H1 (cell line): ENCODE results near the gene HOXC13. TPM values are rescaled to one million over a fixed set of nuclear protein-coding genes. Genes with fewer than 3 reads are reported as not detected.

Source experiments
- CTCF ChIA-PET: fragments of 300-600 bp; sonication (Branson Sonifier 250); formaldehyde crosslinking; loops from one replicate; lab custom pipeline; 2021; ENCODE audit not compliant: partially characterized antibody; lab: Charles Lee
- POLR2A ChIA-PET: fragments of 300-600 bp; sonication (Branson Sonifier 250); formaldehyde crosslinking; loops from one replicate; lab custom pipeline; 2021; ENCODE audit warnings: inconsistent platforms; ENCODE audit not compliant: partially characterized antibody; lab: Charles Lee
- DNase-seq, 2 experiments: peaks; one replicate each; pipeline versions ENCODE4 v3.0.0 to v3.0.0-alpha.2; 2010 to 2022; ENCODE audit warnings: low spot score in 2 of 2, low read depth in 1 of 2, mixed read lengths in 1 of 2
- FAIRE-seq: peaks from 2 replicates; lab custom pipeline; 2011; peaks lifted over from hg19 to GRCh38; lab: Jason Lieb, UNC
- H2AFZ ChIP-seq: 2 replicates; pipeline ENCODE4 v1.8.1; 2012; ENCODE audit warnings: low read length, inconsistent platforms
- H2AK5ac ChIP-seq: 2 replicates; pipeline ENCODE4 v1.6.1; 2013; ENCODE audit warnings: low read depth, low read length
- H2BK120ac ChIP-seq: replicated peaks from 2 replicates; pipeline ENCODE3; 2013; ENCODE audit warnings: low read depth, low read length, inconsistent platforms
- H2BK12ac ChIP-seq: 2 replicates; pipeline ENCODE4 v1.6.1; 2013; ENCODE audit warnings: low read depth, low read length
- H2BK15ac ChIP-seq: 2 replicates; pipeline ENCODE4 v1.6.1; 2013; ENCODE audit warnings: low read length
- H2BK20ac ChIP-seq: 2 replicates; pipeline ENCODE4 v1.6.1; 2013; ENCODE audit warnings: low read length
- H2BK5ac ChIP-seq: 2 replicates; pipeline ENCODE4 v1.6.1; 2013; ENCODE audit warnings: low read depth, low read length
- H3K14ac ChIP-seq: 2 replicates; pipeline ENCODE4 v1.6.1; 2013; ENCODE audit warnings: inconsistent platforms; ENCODE audit not compliant: insufficient read length
- H3K18ac ChIP-seq: 2 replicates; pipeline ENCODE4 v1.6.1; 2013; ENCODE audit warnings: low read length; ENCODE audit errors: extremely low read depth
- H3K23ac ChIP-seq: 2 replicates; pipeline ENCODE4 v1.6.1; 2013; ENCODE audit warnings: inconsistent platforms; ENCODE audit not compliant: insufficient read length
- H3K23me2 ChIP-seq: 2 replicates; pipeline ENCODE4 v1.6.1; 2013; ENCODE audit warnings: low read depth, low read length
- H3K27ac ChIP-seq: 2 replicates; pipeline ENCODE4 v1.6.1; 2011; ENCODE audit warnings: low read depth, low read length, inconsistent platforms
- H3K27me3 ChIP-seq, 4 experiments: replicated peaks in 1 of 4; 1 replicate in 1 of 4; 2 replicates in 3 of 4; pipeline versions ENCODE4 v1.6.1 to v1.8.1; 2011 to 2013; ENCODE audit warnings: low read length in 3 of 4, mild to moderate bottlenecking in 3 of 4, inconsistent platforms in 2 of 4, mixed read lengths in 2 of 4, moderate library complexity in 1 of 4; ENCODE audit not compliant: control insufficient read depth in 3 of 4, insufficient read depth in 3 of 4; ENCODE audit errors: extremely low read depth in 1 of 4
- H3K36me3 ChIP-seq, 4 experiments: 2 replicates each; pipeline versions ENCODE4 v1.6.1 to v1.8.1; 2011 to 2013; ENCODE audit warnings: mild to moderate bottlenecking in 4 of 4, low read length in 3 of 4, moderate library complexity in 2 of 4, control low read depth in 1 of 4, inconsistent platforms in 1 of 4; ENCODE audit not compliant: insufficient read depth in 4 of 4, control insufficient read depth in 2 of 4
- H3K4ac ChIP-seq: replicated peaks from 2 replicates; pipeline ENCODE3; 2013; ENCODE audit warnings: low read length, low read depth, mixed read lengths, inconsistent platforms; ENCODE audit not compliant: insufficient read length
- H3K4me1 ChIP-seq, 4 experiments: replicated peaks in 1 of 4; 1 replicate in 1 of 4; 2 replicates in 3 of 4; pipeline versions ENCODE4 v1.6.1 to v1.8.1; 2011 to 2013; ENCODE audit warnings: low read length in 3 of 4, inconsistent platforms in 2 of 4, mixed read lengths in 1 of 4; ENCODE audit not compliant: insufficient read depth in 4 of 4, control insufficient read depth in 3 of 4
- H3K4me2 ChIP-seq, 2 experiments: 2 replicates each; pipeline versions ENCODE4 v1.6.1 to v1.8.1; 2011 to 2013; ENCODE audit warnings: low read depth in 2 of 2, low read length in 2 of 2, control low read depth in 1 of 2, inconsistent platforms in 1 of 2, mild to moderate bottlenecking in 1 of 2; ENCODE audit not compliant: insufficient read depth in 1 of 2
- H3K4me3 ChIP-seq, 4 experiments: fragments of 200-600, 300-600 bp in 1 of 4; sonication (generic), shearing (Covaris generic), sonication (Bioruptor Twin) in 1 of 4; 2 replicates each; pipeline versions ENCODE4 v1.5.1 to v1.8.1; 2011 to 2016; ENCODE audit warnings: low read length in 4 of 4, low read depth in 3 of 4, control low read depth in 2 of 4, inconsistent platforms in 2 of 4, mild to moderate bottlenecking in 2 of 4, mixed read lengths in 1 of 4, moderate library complexity in 1 of 4; ENCODE audit not compliant: insufficient read depth in 2 of 4; ENCODE audit errors: extremely low read depth in 1 of 4
- H3K56ac ChIP-seq: replicated peaks from 2 replicates; pipeline ENCODE3; 2013; ENCODE audit warnings: low read depth, mild to moderate bottlenecking, mixed read lengths, low read length, inconsistent platforms; ENCODE audit not compliant: insufficient read length
- H3K79me1 ChIP-seq: 2 replicates; pipeline ENCODE4 v1.6.1; 2013; ENCODE audit warnings: low read depth, low read length, control low read depth
- H3K79me2 ChIP-seq, 2 experiments: 2 replicates each; pipeline versions ENCODE4 v1.6.1 to v1.8.1; 2012 to 2013; ENCODE audit warnings: low read length in 2 of 2, mild to moderate bottlenecking in 2 of 2, inconsistent platforms in 1 of 2; ENCODE audit not compliant: insufficient read depth in 2 of 2, control insufficient read depth in 1 of 2
- H3K9ac ChIP-seq, 4 experiments: replicated peaks in 1 of 4; 1 replicate in 1 of 4; 2 replicates in 3 of 4; pipeline versions ENCODE4 v1.6.1 to v1.8.1; 2011 to 2013; ENCODE audit warnings: low read depth in 3 of 4, low read length in 3 of 4, control low read depth in 2 of 4, mild to moderate bottlenecking in 2 of 4, moderate library complexity in 2 of 4, inconsistent platforms in 1 of 4; ENCODE audit errors: extremely low read depth in 1 of 4
- H3K9me3 ChIP-seq, 2 experiments: 2 replicates each; pipeline versions ENCODE4 v1.6.1 to v1.8.1; 2012 to 2013; ENCODE audit warnings: mild to moderate bottlenecking in 2 of 2, moderate library complexity in 2 of 2, control low read depth in 1 of 2, inconsistent platforms in 1 of 2, low read depth in 1 of 2, low read length in 1 of 2, mixed read lengths in 1 of 2; ENCODE audit not compliant: insufficient read depth in 2 of 2
- H4K20me1 ChIP-seq, 2 experiments: replicated peaks in 1 of 2; 2 replicates each; pipeline versions ENCODE3 to v1.8.1; 2011 to 2013; ENCODE audit warnings: inconsistent platforms in 2 of 2, low read length in 2 of 2, mild to moderate bottlenecking in 1 of 2; ENCODE audit not compliant: insufficient read depth in 2 of 2, control insufficient read depth in 1 of 2
- H4K5ac ChIP-seq: 2 replicates; pipeline ENCODE4 v1.6.1; 2013; ENCODE audit warnings: low read length, low read depth, mixed read lengths, inconsistent platforms; ENCODE audit not compliant: insufficient read length
- H4K8ac ChIP-seq: 2 replicates; pipeline ENCODE4 v1.8.0; 2013; ENCODE audit warnings: mild to moderate bottlenecking, moderate library complexity, low read length, inconsistent platforms; ENCODE audit not compliant: insufficient read depth; ENCODE audit errors: extremely low read depth
- H4K91ac ChIP-seq: replicated peaks from 2 replicates; pipeline ENCODE3; 2013; ENCODE audit warnings: low read length, mixed read lengths, inconsistent platforms; ENCODE audit not compliant: insufficient read length
- CBX5 ChIP-seq: fragments of 300-800, 300-1000 bp; sonication (generic); IDR thresholded peaks from 2 replicates; pipeline ENCODE4 v1.7.1; 2016; ENCODE audit warnings: antibody characterized with exemption, low read length, low read depth
- CEBPB ChIP-seq: IDR thresholded peaks from 2 replicates; pipeline ENCODE4 v1.6.1; 2012; ENCODE audit warnings: low read depth, low read length
- EP300 ChIP-seq, 2 experiments: IDR thresholded peaks; 1 replicate in 1 of 2; 2 replicates in 1 of 2; pipeline ENCODE4 v1.6.1; 2011 to 2012; ENCODE audit warnings: low read depth in 2 of 2, low read length in 2 of 2, mild to moderate bottlenecking in 2 of 2, borderline replicate concordance in 1 of 2, inconsistent platforms in 1 of 2, moderate library complexity in 1 of 2
- EZH2 ChIP-seq: fragments of 200-600 bp; sonication (generic); IDR thresholded peaks from 2 replicates; pipeline ENCODE4 v1.7.1; 2012; ENCODE audit warnings: low read depth, mild to moderate bottlenecking, moderate library complexity, low read length, inconsistent platforms; ENCODE audit not compliant: severe bottlenecking
- FOSL1 ChIP-seq: IDR thresholded peaks from 2 replicates; pipeline ENCODE4 v1.6.1; 2011; ENCODE audit warnings: mild to moderate bottlenecking, low read depth, low read length, moderate library complexity; ENCODE audit not compliant: insufficient read depth
- KDM4A ChIP-seq: IDR thresholded peaks from one replicate; pipeline ENCODE4 v1.7.1; 2012; ENCODE audit warnings: low read depth, mild to moderate bottlenecking, moderate library complexity, low read length, inconsistent platforms; ENCODE audit not compliant: severe bottlenecking
- POU5F1 ChIP-seq: IDR thresholded peaks from 2 replicates; pipeline ENCODE4 v1.6.1; 2011; ENCODE audit warnings: low read depth, mild to moderate bottlenecking, low read length, moderate library complexity
- SAP30 ChIP-seq: fragments of 300-600 bp; sonication (generic); IDR thresholded peaks from 2 replicates; pipeline ENCODE4 v1.7.1; 2012; ENCODE audit warnings: low read length, moderate library complexity, mild to moderate bottlenecking, inconsistent platforms; ENCODE audit not compliant: insufficient read depth, insufficient replicate concordance
- SUZ12 ChIP-seq: fragments of 200-600 bp; sonication (generic); IDR thresholded peaks from 2 replicates; pipeline ENCODE4 v1.6.1; 2012; ENCODE audit warnings: mild to moderate bottlenecking, inconsistent platforms, low read length, moderate library complexity, mixed read lengths
- YY1 ChIP-seq: IDR thresholded peaks from 2 replicates; pipeline ENCODE4 v1.6.1; 2011; ENCODE audit warnings: low read depth, mild to moderate bottlenecking, low read length
- WGBS, 2 experiments: shearing (Covaris generic) in 1 of 2; methylation state at CpG; one replicate each; pipeline versions ENCODE4 v1.1.6 to v1.1.7; 2013 to 2015; ENCODE audit warnings: low lambda C conversion rate in 2 of 2, mixed read lengths in 2 of 2, inconsistent platforms in 1 of 2, low coverage in 1 of 2, missing lambda C conversion rate in 1 of 2; ENCODE audit not compliant: insufficient replicate concordance in 2 of 2, insufficient coverage in 1 of 2, insufficient read length in 1 of 2; ENCODE audit errors: extremely low coverage in 1 of 2, missing lambda C conversion rate in 1 of 2; 5-methylcytosine and 5-hydroxymethylcytosine counted together
- polyA plus RNA-seq, 7 experiments: library from polyadenylated mRNA; depleted of rRNA in 3 of 7; stranded (reverse) in 5 of 7; unstranded in 2 of 7; fragments of >200 nt in 5 of 7; fragments of 200-250 nt in 2 of 7; gene quantifications; 1 replicate in 5 of 7; 2 replicates in 1 of 7; 4 replicates in 1 of 7; pipeline versions ENCODE4 v1.2.1 to v1.2.3, GENCODE V29; 2011 to 2013; ENCODE audit warnings: missing spikeins in 2 of 7, mixed read lengths in 2 of 7
- total RNA-seq: library from RNA; stranded (reverse); fragmentation: NEBNext Ultra II Directional; extraction: Animal tissue kit (Norgen Biotek cat#: 25700); gene quantifications from 2 replicates; pipeline ENCODE4 v1.2.1, GENCODE V29; 2021

Gene HOXC13
- total and polyA plus RNA-seq, 2 of the 8 experiments (the other 6 are each of a cell fraction or from before 2014, with no cell fraction given), result 0.02 TPM; not detected in 1

GRCh38 chr12:53981634-53982565 lies 43.3 kb downstream of the HOXC13 start:
- H3K23ac ChIP-seq, result no peak overlapping the region
- no peak overlapping the region for H3K4me3 ChIP-seq
- no peaks in the 10 kb centered on the region; the same call in 1 of the 2 replicates for H3K23me2 ChIP-seq
- H3K56ac ChIP-seq, result no peak overlapping the region
- no peak overlapping the region for H4K5ac ChIP-seq
- H4K20me1 ChIP-seq, result peaks cover 16 to 29% of the 10 kb centered on the region in 2 experiments
- H2BK12ac ChIP-seq, result 0 out of 2 replicates have a peak overlapping the region, but pooled peaks have one; percentile 50
- H2BK20ac ChIP-seq, result no peak overlapping the region
- POLR2A ChIA-PET, result no interaction called here
- H2AFZ ChIP-seq, result no peak overlapping the region
- no peak overlapping the region for H3K18ac ChIP-seq
- no peak overlapping the region for H2BK5ac ChIP-seq
- no peaks in the 10 kb centered on the region for H3K79me2 ChIP-seq
- WGBS, 2 experiments, result 13% methylated on average over 30 of the region's 30 CpGs; no CpG with 5 or more reads in 1 of the 2 experiments
- DNase-seq, result no peak
- no peak overlapping the region for H2AK5ac ChIP-seq
- no peak overlapping the region for H2BK120ac ChIP-seq
- H3K79me1 ChIP-seq, result no peaks in the 10 kb centered on the region
- peaks cover 0 to 6% (median 3%) of the 10 kb centered on the region in 4 experiments; a peak in 4 of 7 replicates for H3K4me1 ChIP-seq
- H3K4me2 ChIP-seq, result no peak overlapping the region
- CTCF ChIA-PET, result interaction anchor here (0.6 to 2.4 kb wide), 4 partner anchors 9 to 296 kb away, joined by 3 to 7 read pairs (median 4); no protein-coding TSS in a partner anchor
- peaks cover 91 to 99% (median 97%) of the 10 kb centered on the region in 4 experiments for H3K27me3 ChIP-seq
- no peak overlapping the region for H3K27ac ChIP-seq
- H3K14ac ChIP-seq, result no peak overlapping the region
- no peak overlapping the region for H3K9ac ChIP-seq
- no peak overlapping the region for H3K4ac ChIP-seq
- peaks cover 0 to 9% of the 10 kb centered on the region in 2 experiments; a peak in 1 of 4 replicates for H3K9me3 ChIP-seq
- H4K8ac ChIP-seq, result no peak overlapping the region
- H4K91ac ChIP-seq, result no peak overlapping the region
- no peak for FAIRE-seq
- peaks cover 0 to 8% (median 0%) of the 10 kb centered on the region in 4 experiments; a peak in 1 of 8 replicates for H3K36me3 ChIP-seq
- H2BK15ac ChIP-seq, result no peak overlapping the region
- TF ChIP-seq CEBPB, result peak; percentile 42; the same call in 1 of the 2 replicates
- TF ChIP-seq CBX5, result no peak
- TF ChIP-seq YY1, result no peak
- TF ChIP-seq FOSL1, result no peak
- TF ChIP-seq POU5F1, result no peak
- TF ChIP-seq EZH2, result peak; percentile 94
- no peak for TF ChIP-seq SAP30
- TF ChIP-seq SUZ12, result peak; percentile 96
- TF ChIP-seq EP300 (IDR thresholded peaks at IDR 0.05; ENCODE audit: borderline replicate concordance in 1 of 2, low read depth in 2 of 2, low read length in 2 of 2), result no peak
- no peak for TF ChIP-seq KDM4A
